ENCODE results near the gene TEX52. TPM values are rescaled to one million over a fixed set of nuclear protein-coding genes. Genes with fewer than 3 reads are reported as not detected.

The TEX52 gene
- total RNA-seq, 1 experiment from 2014 or later = not detected

- no peak for TF ChIP-seq RAD21 (IDR thresholded peaks at IDR 0.05; ENCODE audit: low read depth)
- TF ChIP-seq EZH2phosphoT487 (IDR thresholded peaks at IDR 0.05; ENCODE audit: borderline replicate concordance) = no peak
- no peak for TF ChIP-seq JUND (IDR thresholded peaks at IDR 0.05)
- no peak for TF ChIP-seq EZH2 (IDR thresholded peaks at IDR 0.05)
- intact Hi-C loops (cut with micrococcal nuclease) = no loop called here
- Histone ChIP-seq H3K9ac (ENCODE audit: low read length) (no peak overlapping the region), H3K27ac (ENCODE audit: low read depth, low read length) (no peak overlapping the region), H3K4me3 (replicated peaks in 1 of 2; ENCODE audit: low read depth in 1 of 2, low read length in 2 of 2) (no peak overlapping the region), H3K36me3 (ENCODE audit: control insufficient read depth in 1 of 2, insufficient read depth in 2 of 2, low read length in 2 of 2) (peaks cover 11 to 31% of the 10 kb centered on the region in 2 experiments; a peak in 3 of 4 replicates), H3K27me3 (ENCODE audit: insufficient read depth, low read length) (no peaks in the 10 kb centered on the region), H3K4me2 (ENCODE audit: low read length) (no peak overlapping the region), H3K9me2 (ENCODE audit: insufficient read depth) (no peaks in the 10 kb centered on the region), H4K20me1 (ENCODE audit: insufficient read depth) (no peaks in the 10 kb centered on the region), H3K9me3 (ENCODE audit: control insufficient read depth in 1 of 2, insufficient read depth in 1 of 2, low read depth in 1 of 2, low read length in 2 of 2) (no peaks in the 10 kb centered on the region), H3K4me1 (ENCODE audit: control insufficient read depth in 1 of 2, insufficient read depth in 2 of 2, low read length in 2 of 2) (no peaks in the 10 kb centered on the region), H2AFZ (ENCODE audit: low read depth, low read length, poor library complexity, severe bottlenecking) (no peak overlapping the region), H3K79me2 (ENCODE audit: insufficient read depth, low read length) (peaks cover 9% of the 10 kb centered on the region; the same call in 1 of the 2 replicates)
- TSS peak; percentile 10 for BruUV-seq (replicated peaks)
- DNase-seq (ENCODE audit: low read depth, low spot score) = no peak
- ChIA-PET POLR2A (no interaction called here), CTCF (no interaction called here), RAD21 (ENCODE audit: low non-redundant PET in 1 of 2, low total read pairs in 2 of 2, uncharacterized antibody in 2 of 2, unreplicated experiment in 2 of 2) (no interaction called here)
- ATAC-seq = no peak
Observed at GRCh38 chr12:2819810-2820209, 37.0 kb downstream of the TEX52 start.

- Histone ChIP-seq H4K20me1 (ENCODE audit: insufficient read depth) (no peaks in the 10 kb centered on the region), H3K4me2 (ENCODE audit: low read length) (peak overlapping the region; percentile 97), H3K4me1 (ENCODE audit: control insufficient read depth in 1 of 2, insufficient read depth in 2 of 2, low read length in 2 of 2) (peaks cover 5 to 18% of the 10 kb centered on the region in 2 experiments), H3K4me3 (replicated peaks in 1 of 2; ENCODE audit: low read depth in 1 of 2, low read length in 2 of 2) (peak overlapping the region; percentile 77 to 89), H2AFZ (ENCODE audit: low read depth, low read length, poor library complexity, severe bottlenecking) (no peak overlapping the region), H3K9ac (ENCODE audit: low read length) (peak overlapping the region; percentile 93), H3K79me2 (ENCODE audit: insufficient read depth, low read length) (peaks cover 28% of the 10 kb centered on the region), H3K27ac (ENCODE audit: low read depth, low read length) (peak overlapping the region; percentile 74), H3K9me3 (ENCODE audit: control insufficient read depth in 1 of 2, insufficient read depth in 1 of 2, low read depth in 1 of 2, low read length in 2 of 2) (no peaks in the 10 kb centered on the region), H3K9me2 (ENCODE audit: insufficient read depth) (no peaks in the 10 kb centered on the region), H3K36me3 (ENCODE audit: control insufficient read depth in 1 of 2, insufficient read depth in 2 of 2, low read length in 2 of 2) (peaks cover under 1 to 3% of the 10 kb centered on the region in 2 experiments; a peak in 3 of 4 replicates), H3K27me3 (ENCODE audit: insufficient read depth, low read length) (no peaks in the 10 kb centered on the region)
- ChIA-PET POLR2A (interaction anchor here (2.1 kb wide), 1 partner anchor 18 kb away, joined by 6 read pairs; the partner anchor contains the start of gene FKBP4), RAD21 (ENCODE audit: low non-redundant PET in 1 of 2, low total read pairs in 2 of 2, uncharacterized antibody in 2 of 2, unreplicated experiment in 2 of 2) (no interaction called here), CTCF (interaction anchor here (1.1 to 1.9 kb wide), 7 partner anchors 9 to 228 kb away, joined by 3 to 6 read pairs (median 3); no protein-coding TSS in a partner anchor)
- ATAC-seq (peak; percentile 57), DNase-seq (ENCODE audit: low read depth, low spot score) (peak; percentile 41)
- BruUV-seq (replicated peaks) = no TSS peak
- intact Hi-C loops (cut with micrococcal nuclease) = loop anchor here (1.0 kb wide), 1 partner anchor 74 kb away; no protein-coding TSS in a partner anchor
- no peak for TF ChIP-seq ZNF274 (IDR thresholded peaks at IDR 0.05; ENCODE audit: low read depth, low read length)
- TF ChIP-seq CEBPB (IDR thresholded peaks at IDR 0.05; ENCODE audit: low read depth) = no peak
- no peak for TF ChIP-seq REST (IDR thresholded peaks at IDR 0.05; ENCODE audit: low read depth)
- TF ChIP-seq CTCF (IDR thresholded peaks at IDR 0.05 in 2 of 3, conservative IDR thresholded peaks at IDR 0.05 in 1 of 3; ENCODE audit: borderline replicate concordance in 1 of 3, insufficient read depth in 1 of 3, low read depth in 2 of 3, low read length in 2 of 3) = peak; percentile 61 to 77 (median 74); a peak in 5 of 6 replicates
- TF ChIP-seq CBX3 (IDR thresholded peaks at IDR 0.05; ENCODE audit: low read depth) = no peak
- peak; percentile 61 for TF ChIP-seq RAD21 (IDR thresholded peaks at IDR 0.05; ENCODE audit: low read depth)
- no peak for TF ChIP-seq EGR1 (IDR thresholded peaks at IDR 0.05; ENCODE audit: low read depth)
- TF ChIP-seq FOSL1 (IDR thresholded peaks at IDR 0.05; ENCODE audit: low read depth) = no peak
- no peak for TF ChIP-seq POLR2AphosphoS5 (IDR thresholded peaks at IDR 0.05; ENCODE audit: low read depth, low read length)
- no peak for TF ChIP-seq SP1 (IDR thresholded peaks at IDR 0.05; ENCODE audit: low read depth)
Observed at GRCh38 chr12:2813214-2814185, 43.3 kb downstream of the TEX52 start.

Measured in HCT116 (cell line).